ENCODE measurements around the gene ABCA3.
"Not testable (repeated sequence)": the region's sequence is repeated elsewhere in the genome, so short reads cannot be mapped to it uniquely, and the experiment has no call there.

Gene ABCA3

GRCh38 chr16:2244926-2245795 is 95.4 kb downstream of the ABCA3 start:
- no peak overlapping the region for H3K27ac ChIP-seq
- no peak for TF ChIP-seq ZFX (IDR thresholded peaks at IDR 0.05)
- TF ChIP-seq, protein P1, sequence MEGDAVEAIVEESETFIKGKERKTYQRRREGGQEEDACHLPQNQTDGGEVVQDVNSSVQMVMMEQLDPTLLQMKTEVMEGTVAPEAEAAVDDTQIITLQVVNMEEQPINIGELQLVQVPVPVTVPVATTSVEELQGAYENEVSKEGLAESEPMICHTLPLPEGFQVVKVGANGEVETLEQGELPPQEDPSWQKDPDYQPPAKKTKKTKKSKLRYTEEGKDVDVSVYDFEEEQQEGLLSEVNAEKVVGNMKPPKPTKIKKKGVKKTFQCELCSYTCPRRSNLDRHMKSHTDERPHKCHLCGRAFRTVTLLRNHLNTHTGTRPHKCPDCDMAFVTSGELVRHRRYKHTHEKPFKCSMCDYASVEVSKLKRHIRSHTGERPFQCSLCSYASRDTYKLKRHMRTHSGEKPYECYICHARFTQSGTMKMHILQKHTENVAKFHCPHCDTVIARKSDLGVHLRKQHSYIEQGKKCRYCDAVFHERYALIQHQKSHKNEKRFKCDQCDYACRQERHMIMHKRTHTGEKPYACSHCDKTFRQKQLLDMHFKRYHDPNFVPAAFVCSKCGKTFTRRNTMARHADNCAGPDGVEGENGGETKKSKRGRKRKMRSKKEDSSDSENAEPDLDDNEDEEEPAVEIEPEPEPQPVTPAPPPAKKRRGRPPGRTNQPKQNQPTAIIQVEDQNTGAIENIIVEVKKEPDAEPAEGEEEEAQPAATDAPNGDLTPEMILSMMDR (conservative IDR thresholded peaks at IDR 0.05): no peak

DNA sequence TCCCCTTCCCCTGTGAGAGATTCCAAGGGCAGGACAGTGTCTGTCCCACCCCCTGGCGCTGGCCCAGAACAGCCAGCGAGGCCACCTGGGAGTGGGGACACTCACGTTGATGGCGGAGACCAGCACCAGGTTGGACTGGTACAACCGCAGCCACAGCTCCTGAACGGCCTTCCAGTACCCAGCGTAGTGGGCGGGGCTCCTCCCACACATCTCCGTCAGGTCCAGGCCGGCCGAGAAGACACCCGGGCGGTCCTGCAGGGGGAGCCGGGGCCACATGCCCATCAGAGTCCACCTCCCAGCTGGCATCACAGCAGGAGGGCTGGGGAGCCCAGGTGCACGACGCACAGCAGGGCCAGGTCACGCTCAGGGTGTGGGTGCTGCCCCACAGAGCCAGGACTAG is 96.2 kb downstream of the ABCA3 start:
- TF ChIP-seq, protein P1 (conservative IDR thresholded peaks at IDR 0.05): no peak
- TF ChIP-seq ZFX (IDR thresholded peaks at IDR 0.05): no peak
- no peak overlapping the region for H3K27ac ChIP-seq

- H3K27ac ChIP-seq: no peak overlapping the region
These were observed 96.7 kb downstream of the ABCA3 start for GRCh38 chr16:2243781-2244180.

DNA sequence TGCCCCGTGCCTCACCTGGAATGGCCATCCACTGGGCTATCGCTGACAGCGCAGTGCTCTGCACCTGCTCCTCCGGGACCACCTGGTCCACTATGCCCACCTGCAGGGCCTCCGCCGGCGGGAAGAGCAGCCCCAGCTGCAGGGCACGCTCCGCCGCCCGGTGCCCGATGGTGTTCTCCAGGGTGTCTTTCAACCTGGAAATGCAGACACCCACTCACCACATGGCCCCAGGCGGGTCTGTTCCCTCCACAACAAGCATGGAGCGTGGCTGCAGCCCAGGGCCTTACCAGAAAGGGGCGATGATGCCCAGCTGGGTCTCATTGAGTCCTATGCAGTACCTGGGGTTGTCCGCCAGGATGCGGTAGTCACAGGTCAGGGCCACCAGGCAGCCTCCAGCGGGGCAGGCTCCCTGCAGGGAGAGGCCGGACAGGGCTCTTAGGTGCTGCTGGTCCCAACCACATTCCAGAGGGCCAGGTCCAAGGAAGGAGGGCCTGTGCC is 97.4 kb downstream of the ABCA3 start:
- no peak overlapping the region for H3K27ac ChIP-seq
- no peak for TF ChIP-seq ZFX (IDR thresholded peaks at IDR 0.05)
- TF ChIP-seq, protein P1 (conservative IDR thresholded peaks at IDR 0.05): no peak

More at GRCh38 chr16:2243781-2244180, 96.7 kb downstream of the ABCA3 start:
- TF ChIP-seq, protein P1 (conservative IDR thresholded peaks at IDR 0.05): no peak
- TF ChIP-seq ZFX (IDR thresholded peaks at IDR 0.05): no peak

DNA sequence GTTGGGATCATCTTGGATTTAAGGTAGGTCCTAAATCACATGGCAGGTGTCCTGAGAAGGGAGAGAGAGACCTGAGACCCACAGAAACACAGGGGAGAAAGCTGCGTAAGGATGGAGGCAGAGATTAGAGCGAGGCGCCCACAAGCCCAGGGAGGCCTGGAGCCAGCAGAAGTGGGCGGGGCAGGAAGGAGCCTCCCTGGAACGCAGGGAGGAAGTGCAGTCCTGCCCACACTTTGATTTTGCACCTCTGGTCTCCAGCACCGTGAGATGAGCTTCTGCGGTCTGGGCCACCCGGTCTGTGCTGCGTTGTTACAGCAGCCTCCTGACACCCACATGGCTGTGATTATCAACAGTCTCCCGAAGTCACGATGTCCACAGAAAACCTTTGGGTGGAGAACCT is 97.9 kb downstream of the ABCA3 start:
- H3K27ac ChIP-seq: no peak overlapping the region
- no peak for TF ChIP-seq ZFX (IDR thresholded peaks at IDR 0.05)
- TF ChIP-seq, protein P1 (conservative IDR thresholded peaks at IDR 0.05): no peak

DNA sequence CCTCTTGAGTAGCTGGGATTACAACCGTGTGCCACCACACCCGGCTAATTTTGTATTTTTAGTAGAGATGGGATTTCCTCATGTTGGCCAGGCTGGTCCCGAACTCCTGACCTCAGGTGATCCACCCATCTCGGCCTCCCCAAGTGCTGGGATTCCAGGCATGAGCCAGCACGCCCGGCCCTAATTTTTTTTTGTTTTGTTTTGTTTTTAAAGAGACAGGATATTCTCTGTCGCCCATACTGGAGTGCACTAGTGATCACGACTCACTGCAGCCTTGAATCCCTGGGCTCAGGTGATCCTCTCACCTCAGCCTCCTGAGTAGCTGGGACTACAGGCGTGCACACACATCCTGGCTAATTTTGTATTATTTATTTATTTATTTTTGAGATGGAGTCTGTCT is 100.2 kb downstream of the ABCA3 start:
- not testable (repeated sequence) for H3K27ac ChIP-seq

DNA sequence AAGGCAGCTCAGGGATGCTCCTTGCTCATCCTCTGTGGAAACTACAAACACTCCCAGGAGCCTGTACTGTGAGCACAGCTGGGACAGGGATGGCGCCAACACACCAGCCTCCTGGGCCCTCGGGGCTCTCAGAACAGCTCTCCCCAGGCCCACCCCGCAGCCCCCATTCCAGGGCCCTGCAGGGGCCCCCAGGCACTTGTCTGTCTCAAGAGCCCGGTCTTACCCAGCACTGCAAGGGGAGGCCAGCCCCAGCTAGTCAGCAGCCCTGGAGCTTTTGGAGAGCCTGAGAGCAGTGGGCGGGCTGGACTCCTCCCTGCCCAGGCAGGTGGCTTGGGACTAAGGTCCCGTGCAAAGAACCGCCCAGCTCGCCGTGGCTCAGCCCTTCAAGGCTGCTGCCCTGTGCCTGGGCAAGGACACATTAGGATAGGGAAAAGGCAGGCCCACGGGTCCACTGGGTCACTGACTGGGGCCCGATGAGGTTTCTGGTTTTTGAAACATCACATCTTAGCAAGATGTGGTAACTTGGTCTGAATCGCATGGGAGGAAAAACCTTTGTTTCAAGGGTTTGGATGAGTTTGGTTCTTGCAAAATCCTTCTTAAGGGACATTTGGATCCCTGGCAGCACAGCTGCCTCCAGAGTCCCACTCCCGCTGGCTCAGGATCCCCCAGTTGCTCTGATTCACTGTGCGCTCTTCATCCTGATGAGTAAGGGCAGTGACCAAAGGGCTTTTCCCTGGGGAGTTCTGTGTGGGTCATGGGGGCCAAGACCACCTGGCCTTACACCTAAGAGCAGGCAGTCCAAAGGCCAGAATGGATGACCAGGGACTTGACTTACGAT is 101.5 kb downstream of the ABCA3 start:
- TF ChIP-seq ZFX (IDR thresholded peaks at IDR 0.05): no peak
- TF ChIP-seq, protein P1 (conservative IDR thresholded peaks at IDR 0.05): no peak
- H3K27ac ChIP-seq: no peak overlapping the region

Data from C4-2B (cell line).